ENCODE measurements around the gene TMEM221.

TMEM221 gene

DNA sequence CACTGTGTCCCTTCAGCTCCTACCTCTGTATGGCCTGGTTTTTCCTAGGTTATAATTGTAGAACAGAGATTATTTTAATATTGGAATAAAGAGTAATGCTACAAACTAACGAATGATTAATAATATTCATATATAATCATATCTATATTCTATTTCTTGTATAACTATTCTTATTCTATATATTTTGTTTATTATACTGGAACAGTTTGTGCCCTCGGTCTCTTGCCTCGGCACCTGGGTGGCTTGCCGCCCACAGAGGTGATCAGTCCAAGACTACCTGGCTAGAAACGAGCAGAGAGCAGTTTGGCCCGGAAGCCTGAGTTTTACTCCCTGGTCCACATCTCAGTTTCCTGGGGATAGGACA, 18.0 kb upstream of the TMEM221 start (continued):
- TF ChIP-seq ARNTL (CRISPR knock-in tag; IDR thresholded peaks at IDR 0.05; ENCODE audit: borderline replicate concordance, low read depth): no peak
- TF ChIP-seq TCF4 (CRISPR knock-in tag; IDR thresholded peaks at IDR 0.05; ENCODE audit: borderline replicate concordance): no peak
- TF ChIP-seq ZNF565 (CRISPR knock-in tag; conservative IDR thresholded peaks at IDR 0.05; ENCODE audit: low read depth): no peak
- TF ChIP-seq ZNF8 (CRISPR knock-in tag; IDR thresholded peaks at IDR 0.05): no peak
- TF ChIP-seq SNAI2 (CRISPR knock-in tag; IDR thresholded peaks at IDR 0.05): no peak

DNA sequence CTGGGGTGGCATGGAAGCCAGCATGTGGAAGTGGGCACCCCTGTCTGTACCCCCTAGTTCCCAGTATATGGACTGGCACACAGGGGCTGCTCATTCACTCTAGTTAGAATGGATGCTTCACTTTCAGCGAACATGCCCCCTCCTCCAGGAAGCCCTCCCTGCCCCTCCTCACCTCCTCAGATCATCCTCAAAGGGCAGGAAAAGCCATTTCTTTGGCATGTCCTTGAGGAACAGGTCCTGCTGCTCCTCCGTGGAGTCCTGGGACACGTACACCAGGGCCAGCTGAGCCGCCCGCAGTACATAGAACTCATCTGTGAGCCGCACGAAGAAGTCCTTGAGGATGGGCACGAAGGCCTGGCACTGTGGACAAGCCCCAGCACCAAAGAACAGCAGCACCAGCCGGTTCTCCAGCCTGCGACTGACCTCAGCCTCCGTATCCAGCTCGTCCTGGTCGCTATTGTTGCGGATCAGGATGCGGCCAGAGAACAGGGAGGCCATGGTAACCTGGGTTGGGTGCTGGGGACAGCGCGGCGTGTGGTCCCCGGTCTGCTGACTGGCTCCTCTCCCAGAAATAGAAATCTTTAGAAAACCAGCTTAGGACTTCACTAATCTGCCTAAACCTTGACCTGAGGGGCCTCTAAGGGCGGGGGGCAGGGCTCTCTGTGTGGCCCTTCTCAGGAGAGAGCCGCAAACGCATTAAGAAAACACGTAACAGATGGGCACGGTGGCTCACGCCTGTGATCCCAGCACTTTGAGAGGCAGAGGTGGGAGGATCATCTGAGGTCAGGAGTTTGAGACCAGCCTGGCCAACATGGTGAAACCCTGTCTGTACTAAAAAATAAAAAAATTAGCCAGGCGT, 12.1 kb upstream of the TMEM221 start, which contains the start of gene NXNL1:
NXNL1 (minus strand) TSS at position 555 of the 859 bp plus-strand sequence; CDS start at position 498, 57 bp downstream.
- TF ChIP-seq ZFP30 (CRISPR knock-in tag; IDR thresholded peaks at IDR 0.05): no peak
- TF ChIP-seq, protein P1, sequence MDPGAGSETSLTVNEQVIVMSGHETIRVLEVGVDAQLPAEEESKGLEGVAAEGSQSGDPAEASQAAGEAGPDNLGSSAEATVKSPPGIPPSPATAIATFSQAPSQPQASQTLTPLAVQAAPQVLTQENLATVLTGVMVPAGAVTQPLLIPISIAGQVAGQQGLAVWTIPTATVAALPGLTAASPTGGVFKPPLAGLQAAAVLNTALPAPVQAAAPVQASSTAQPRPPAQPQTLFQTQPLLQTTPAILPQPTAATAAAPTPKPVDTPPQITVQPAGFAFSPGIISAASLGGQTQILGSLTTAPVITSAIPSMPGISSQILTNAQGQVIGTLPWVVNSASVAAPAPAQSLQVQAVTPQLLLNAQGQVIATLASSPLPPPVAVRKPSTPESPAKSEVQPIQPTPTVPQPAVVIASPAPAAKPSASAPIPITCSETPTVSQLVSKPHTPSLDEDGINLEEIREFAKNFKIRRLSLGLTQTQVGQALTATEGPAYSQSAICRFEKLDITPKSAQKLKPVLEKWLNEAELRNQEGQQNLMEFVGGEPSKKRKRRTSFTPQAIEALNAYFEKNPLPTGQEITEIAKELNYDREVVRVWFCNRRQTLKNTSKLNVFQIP (CRISPR knock-in tag; IDR thresholded peaks at IDR 0.05; ENCODE audit: borderline replicate concordance, low read depth): no peak
- TF ChIP-seq, protein P2, sequence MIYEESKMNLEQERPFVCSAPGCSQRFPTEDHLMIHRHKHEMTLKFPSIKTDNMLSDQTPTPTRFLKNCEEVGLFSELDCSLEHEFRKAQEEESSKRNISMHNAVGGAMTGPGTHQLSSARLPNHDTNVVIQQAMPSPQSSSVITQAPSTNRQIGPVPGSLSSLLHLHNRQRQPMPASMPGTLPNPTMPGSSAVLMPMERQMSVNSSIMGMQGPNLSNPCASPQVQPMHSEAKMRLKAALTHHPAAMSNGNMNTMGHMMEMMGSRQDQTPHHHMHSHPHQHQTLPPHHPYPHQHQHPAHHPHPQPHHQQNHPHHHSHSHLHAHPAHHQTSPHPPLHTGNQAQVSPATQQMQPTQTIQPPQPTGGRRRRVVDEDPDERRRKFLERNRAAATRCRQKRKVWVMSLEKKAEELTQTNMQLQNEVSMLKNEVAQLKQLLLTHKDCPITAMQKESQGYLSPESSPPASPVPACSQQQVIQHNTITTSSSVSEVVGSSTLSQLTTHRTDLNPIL (CRISPR knock-in tag; IDR thresholded peaks at IDR 0.05; ENCODE audit: low read depth): no peak
- no peak for TF ChIP-seq OSR1 (CRISPR knock-in tag; IDR thresholded peaks at IDR 0.05)
- TF ChIP-seq TCF4 (CRISPR knock-in tag; IDR thresholded peaks at IDR 0.05; ENCODE audit: borderline replicate concordance): no peak
- no peak for TF ChIP-seq PPARA (CRISPR knock-in tag; IDR thresholded peaks at IDR 0.05; ENCODE audit: borderline replicate concordance)
- TF ChIP-seq, protein P3, sequence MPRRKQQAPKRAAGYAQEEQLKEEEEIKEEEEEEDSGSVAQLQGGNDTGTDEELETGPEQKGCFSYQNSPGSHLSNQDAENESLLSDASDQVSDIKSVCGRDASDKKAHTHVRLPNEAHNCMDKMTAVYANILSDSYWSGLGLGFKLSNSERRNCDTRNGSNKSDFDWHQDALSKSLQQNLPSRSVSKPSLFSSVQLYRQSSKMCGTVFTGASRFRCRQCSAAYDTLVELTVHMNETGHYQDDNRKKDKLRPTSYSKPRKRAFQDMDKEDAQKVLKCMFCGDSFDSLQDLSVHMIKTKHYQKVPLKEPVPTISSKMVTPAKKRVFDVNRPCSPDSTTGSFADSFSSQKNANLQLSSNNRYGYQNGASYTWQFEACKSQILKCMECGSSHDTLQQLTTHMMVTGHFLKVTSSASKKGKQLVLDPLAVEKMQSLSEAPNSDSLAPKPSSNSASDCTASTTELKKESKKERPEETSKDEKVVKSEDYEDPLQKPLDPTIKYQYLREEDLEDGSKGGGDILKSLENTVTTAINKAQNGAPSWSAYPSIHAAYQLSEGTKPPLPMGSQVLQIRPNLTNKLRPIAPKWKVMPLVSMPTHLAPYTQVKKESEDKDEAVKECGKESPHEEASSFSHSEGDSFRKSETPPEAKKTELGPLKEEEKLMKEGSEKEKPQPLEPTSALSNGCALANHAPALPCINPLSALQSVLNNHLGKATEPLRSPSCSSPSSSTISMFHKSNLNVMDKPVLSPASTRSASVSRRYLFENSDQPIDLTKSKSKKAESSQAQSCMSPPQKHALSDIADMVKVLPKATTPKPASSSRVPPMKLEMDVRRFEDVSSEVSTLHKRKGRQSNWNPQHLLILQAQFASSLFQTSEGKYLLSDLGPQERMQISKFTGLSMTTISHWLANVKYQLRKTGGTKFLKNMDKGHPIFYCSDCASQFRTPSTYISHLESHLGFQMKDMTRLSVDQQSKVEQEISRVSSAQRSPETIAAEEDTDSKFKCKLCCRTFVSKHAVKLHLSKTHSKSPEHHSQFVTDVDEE (CRISPR knock-in tag; IDR thresholded peaks at IDR 0.05): no peak
- TF ChIP-seq SNAI2 (CRISPR knock-in tag; IDR thresholded peaks at IDR 0.05): no peak
- TF ChIP-seq, protein P4, sequence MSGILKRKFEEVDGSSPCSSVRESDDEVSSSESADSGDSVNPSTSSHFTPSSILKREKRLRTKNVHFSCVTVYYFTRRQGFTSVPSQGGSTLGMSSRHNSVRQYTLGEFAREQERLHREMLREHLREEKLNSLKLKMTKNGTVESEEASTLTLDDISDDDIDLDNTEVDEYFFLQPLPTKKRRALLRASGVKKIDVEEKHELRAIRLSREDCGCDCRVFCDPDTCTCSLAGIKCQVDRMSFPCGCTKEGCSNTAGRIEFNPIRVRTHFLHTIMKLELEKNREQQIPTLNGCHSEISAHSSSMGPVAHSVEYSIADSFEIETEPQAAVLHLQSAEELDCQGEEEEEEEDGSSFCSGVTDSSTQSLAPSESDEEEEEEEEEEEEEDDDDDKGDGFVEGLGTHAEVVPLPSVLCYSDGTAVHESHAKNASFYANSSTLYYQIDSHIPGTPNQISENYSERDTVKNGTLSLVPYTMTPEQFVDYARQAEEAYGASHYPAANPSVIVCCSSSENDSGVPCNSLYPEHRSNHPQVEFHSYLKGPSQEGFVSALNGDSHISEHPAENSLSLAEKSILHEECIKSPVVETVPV (CRISPR knock-in tag; IDR thresholded peaks at IDR 0.05): no peak
- no peak for TF ChIP-seq ZFP3 (CRISPR knock-in tag; IDR thresholded peaks at IDR 0.05)
- TF ChIP-seq, protein P5, sequence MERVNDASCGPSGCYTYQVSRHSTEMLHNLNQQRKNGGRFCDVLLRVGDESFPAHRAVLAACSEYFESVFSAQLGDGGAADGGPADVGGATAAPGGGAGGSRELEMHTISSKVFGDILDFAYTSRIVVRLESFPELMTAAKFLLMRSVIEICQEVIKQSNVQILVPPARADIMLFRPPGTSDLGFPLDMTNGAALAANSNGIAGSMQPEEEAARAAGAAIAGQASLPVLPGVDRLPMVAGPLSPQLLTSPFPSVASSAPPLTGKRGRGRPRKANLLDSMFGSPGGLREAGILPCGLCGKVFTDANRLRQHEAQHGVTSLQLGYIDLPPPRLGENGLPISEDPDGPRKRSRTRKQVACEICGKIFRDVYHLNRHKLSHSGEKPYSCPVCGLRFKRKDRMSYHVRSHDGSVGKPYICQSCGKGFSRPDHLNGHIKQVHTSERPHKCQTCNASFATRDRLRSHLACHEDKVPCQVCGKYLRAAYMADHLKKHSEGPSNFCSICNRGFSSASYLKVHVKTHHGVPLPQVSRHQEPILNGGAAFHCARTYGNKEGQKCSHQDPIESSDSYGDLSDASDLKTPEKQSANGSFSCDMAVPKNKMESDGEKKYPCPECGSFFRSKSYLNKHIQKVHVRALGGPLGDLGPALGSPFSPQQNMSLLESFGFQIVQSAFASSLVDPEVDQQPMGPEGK (CRISPR knock-in tag; IDR thresholded peaks at IDR 0.05; ENCODE audit: borderline replicate concordance): no peak
- no peak for TF ChIP-seq ESRRG (CRISPR knock-in tag; IDR thresholded peaks at IDR 0.05)
- TF ChIP-seq GLIS3 (CRISPR knock-in tag; IDR thresholded peaks at IDR 0.05): no peak
- no peak for TF ChIP-seq ARNTL (CRISPR knock-in tag; IDR thresholded peaks at IDR 0.05; ENCODE audit: borderline replicate concordance, low read depth)
- no peak for ATAC-seq

DNA sequence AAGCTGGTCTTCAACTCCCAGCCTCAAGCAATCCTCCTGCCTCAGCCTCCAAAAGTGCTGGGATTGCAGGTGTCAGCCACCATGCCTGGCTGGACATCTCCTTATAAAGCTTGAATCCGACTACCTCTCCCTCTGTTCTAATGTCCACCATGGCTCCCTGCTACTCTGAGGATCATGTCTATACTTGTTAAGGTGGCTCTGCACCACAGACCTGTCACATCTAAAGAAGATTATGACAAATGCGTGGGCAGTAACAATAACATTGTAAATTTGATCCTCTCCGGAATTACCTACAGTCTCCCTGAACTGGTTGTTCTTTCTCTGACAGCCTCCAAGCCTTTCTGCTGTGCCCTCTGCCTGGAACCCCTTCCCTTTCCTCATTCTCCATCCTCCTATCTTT, 10.5 kb upstream of the TMEM221 start:
- ATAC-seq: no peak
- TF ChIP-seq ZC3H10 (CRISPR knock-in tag; IDR thresholded peaks at IDR 0.05) (no peak), ZNF70 (CRISPR knock-in tag; IDR thresholded peaks at IDR 0.05) (no peak), TOX (CRISPR knock-in tag; IDR thresholded peaks at IDR 0.05; ENCODE audit: borderline replicate concordance) (no peak), BACH2 (CRISPR knock-in tag; IDR thresholded peaks at IDR 0.05; ENCODE audit: borderline replicate concordance) (no peak), ZFP3 (CRISPR knock-in tag; IDR thresholded peaks at IDR 0.05) (no peak), ZNF8 (CRISPR knock-in tag; IDR thresholded peaks at IDR 0.05) (no peak), ZFP30 (CRISPR knock-in tag; IDR thresholded peaks at IDR 0.05) (no peak), OSR1 (CRISPR knock-in tag; IDR thresholded peaks at IDR 0.05) (no peak)
- TF ChIP-seq, protein P4 (CRISPR knock-in tag; IDR thresholded peaks at IDR 0.05): no peak
- TF ChIP-seq, protein P3 (CRISPR knock-in tag; IDR thresholded peaks at IDR 0.05): no peak
- TF ChIP-seq, protein P5 (CRISPR knock-in tag; IDR thresholded peaks at IDR 0.05; ENCODE audit: borderline replicate concordance): no peak

Measured in SK-N-SH treated with all-trans-retinoic acid at 6 μM for 48 hours (cell line).